Limb (tissue), 2 donors: ENCODE measurements around the gene DCAF11.

ENCODE experiments used
- DNase-seq, 2 donors: peaks; one replicate each; pipeline ENCODE4 v3.0.0-alpha.2; 2016; ENCODE audit errors: extremely low spot score in 2 of 2

The DCAF11 gene

GRCh38 chr14:24121210-24121609, 6.6 kb downstream of the DCAF11 start:
- DNase-seq: no peak

DNA sequence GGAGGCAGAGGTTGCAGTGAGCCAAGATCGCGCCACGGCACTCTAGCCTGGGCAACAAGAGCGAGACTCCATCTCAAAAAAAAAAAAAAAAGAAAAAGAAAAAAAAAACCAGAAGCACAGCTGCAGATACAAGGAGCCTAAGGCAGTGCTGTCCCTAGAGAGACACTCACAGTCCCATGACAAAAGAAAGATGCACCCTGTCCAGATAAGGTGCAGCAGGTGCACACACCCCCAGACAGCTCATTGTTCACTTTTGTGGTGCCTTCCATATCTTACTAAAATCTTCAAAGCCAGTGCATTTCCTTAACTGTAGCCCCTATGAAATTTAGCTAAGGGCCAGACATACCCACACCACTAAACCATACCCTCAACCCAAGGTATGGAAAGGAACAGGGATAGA, 7.8 kb downstream of the DCAF11 start:
- DNase-seq: no peak

DNA sequence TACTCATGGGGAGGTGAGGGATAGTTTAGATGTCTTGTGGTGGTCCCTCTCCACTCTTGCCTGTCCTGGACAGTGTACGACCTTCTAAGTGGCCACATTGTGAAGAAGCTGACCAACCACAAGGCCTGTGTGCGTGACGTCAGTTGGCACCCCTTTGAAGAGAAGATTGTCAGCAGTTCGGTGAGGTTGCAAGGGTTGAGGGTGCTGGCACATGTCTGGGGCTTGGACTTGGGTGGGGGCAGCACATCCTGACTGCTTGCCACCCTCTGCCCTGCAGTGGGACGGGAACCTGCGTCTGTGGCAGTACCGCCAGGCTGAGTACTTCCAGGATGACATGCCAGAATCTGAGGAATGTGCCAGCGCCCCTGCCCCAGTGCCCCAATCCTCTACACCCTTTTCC, 8.3 kb downstream of the DCAF11 start:
- no peak for DNase-seq

DNA sequence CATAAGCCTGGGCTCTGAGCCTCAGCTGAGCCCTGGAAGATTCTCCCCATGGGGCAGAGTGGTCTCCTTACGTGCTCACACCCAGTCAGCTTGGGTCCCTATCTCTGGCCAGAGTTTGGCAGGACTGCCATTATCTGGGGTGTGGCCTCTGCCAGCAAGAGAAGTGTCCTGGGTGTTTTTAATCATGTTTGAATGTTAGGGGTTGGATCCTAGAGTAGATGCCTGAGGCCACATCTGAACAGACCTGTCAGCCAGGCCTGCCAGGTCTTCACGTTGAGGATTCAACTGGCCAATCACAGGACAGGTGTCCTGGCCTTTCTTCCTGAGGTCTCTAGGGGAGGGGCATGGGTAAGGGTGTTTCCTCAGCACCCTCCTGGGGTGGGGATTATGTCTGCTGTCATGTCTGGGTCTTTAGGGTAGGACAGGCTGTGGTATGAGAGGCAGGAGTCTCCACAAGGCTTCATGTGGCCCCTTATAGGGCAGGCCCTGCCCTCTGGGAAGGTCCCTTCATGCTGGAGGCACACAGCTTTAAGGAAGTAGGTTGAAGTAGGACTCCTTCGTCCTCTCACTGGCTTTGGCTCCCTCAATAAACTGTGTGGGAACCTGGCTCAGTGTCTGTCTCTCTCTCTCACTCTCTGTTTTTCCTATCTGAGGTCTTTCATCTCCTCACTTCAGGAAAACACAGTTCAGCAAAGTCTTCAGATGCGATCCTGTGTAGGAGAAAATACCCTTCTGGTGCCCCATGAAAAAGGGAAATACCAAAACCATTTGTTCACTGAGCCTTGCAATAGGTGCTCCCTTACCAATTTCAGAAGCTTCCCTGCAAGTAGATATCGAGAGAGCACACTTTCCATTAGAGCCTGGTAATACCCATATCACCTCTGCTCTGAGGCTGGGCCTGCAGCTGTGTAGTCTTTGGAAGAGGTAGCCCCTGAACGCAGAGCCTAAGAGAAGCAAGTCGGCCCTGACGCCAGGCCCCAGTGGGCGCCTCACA, 9.1 kb downstream of the DCAF11 start:
- DNase-seq: no peak

DNA sequence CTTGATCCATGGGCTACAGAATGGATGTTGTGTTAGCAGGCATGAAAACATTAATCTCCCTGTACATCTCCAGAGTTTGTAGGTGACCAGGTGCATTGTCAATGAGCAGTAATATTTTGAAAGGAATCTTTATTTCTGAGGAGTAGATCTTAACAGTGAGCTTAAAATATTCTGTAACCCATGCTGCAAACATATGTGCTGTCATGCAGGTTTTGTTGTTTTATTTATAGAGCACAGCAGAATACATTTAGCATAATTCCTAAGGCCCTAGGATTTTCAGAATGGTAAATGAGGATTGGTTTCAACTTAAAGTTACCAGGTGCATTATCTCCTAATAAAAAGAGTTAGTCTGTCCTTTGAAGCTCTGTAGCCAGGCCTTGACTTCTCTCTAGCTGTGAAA, 12.4 kb downstream of the DCAF11 start:
- DNase-seq: no peak

GRCh38 chr14:24127673-24128072, 13.1 kb downstream of the DCAF11 start:
- no peak for DNase-seq

GRCh38 chr14:24129410-24129998, 14.9 kb downstream of the DCAF11 start:
- DNase-seq: no peak

DNA sequence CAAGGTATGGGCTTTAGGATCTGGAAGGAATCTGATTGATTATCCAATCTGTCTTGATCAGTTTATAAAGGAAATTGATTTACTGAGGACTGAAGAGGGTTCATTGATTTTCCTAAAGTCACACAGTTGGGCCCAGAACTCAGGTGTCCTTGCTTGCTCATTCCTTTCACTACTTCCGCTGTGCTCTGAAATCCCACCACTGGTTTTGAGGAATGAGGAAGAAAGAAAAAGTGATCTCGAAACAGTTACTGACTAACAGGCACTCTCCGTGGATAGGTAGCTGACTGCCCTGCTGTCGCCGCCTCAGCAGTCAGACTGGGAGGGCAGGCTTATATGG, 15.8 kb downstream of the DCAF11 start, which contains the start of gene FITM1:
Gene FITM1, plus strand, starts transcription at position 280 of the 337 bp plus-strand sequence. CDS start 905 bp downstream, outside the sequence.
- DNase-seq: no peak

- peak; percentile 47 to 63 for DNase-seq
Measured at GRCh38 chr14:24130717-24131548, 16.4 kb downstream of the DCAF11 start.

- no peak for DNase-seq
Measured at GRCh38 chr14:24131549-24131966, 17.0 kb downstream of the DCAF11 start.

- DNase-seq: no peak
Measured at GRCh38 chr14:24132061-24132685, 17.6 kb downstream of the DCAF11 start.

DNA sequence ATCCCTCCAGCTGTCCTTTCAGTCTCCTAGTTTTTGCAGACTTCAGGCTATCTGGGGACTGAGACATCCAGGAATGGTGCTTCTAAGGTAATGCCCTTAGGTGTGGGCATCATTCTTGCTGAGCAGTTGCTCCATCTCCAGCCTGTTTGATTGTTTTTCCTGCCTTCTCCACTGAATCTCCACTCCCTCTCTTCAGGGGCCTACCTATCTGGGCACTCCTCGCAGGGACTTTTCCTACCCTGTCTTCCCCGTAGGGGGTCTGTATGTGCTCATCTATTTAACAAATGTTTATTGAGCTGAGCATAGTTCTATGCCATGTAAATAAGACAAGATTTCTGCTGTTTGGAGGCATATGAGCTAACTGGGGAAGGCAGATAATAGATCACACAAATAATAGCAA, 18.4 kb downstream of the DCAF11 start:
- DNase-seq: no peak

- DNase-seq: no peak
Measured at GRCh38 chr14:24133735-24134134, 19.2 kb downstream of the DCAF11 start.

GRCh38 chr14:24135584-24135833, 20.9 kb downstream of the DCAF11 start:
- no peak for DNase-seq

GRCh38 chr14:24135834-24136683, 21.5 kb downstream of the DCAF11 start, which contains the start of gene PSME1:
TSS of gene PSME1 (plus strand) at chr14:24136194. CDS start at chr14:24136263, 69 bp downstream.
- peak; percentile 88 to 94 for DNase-seq

- no peak for DNase-seq
Measured at GRCh38 chr14:24136684-24137528, 22.3 kb downstream of the DCAF11 start.

- no peak for DNase-seq
Measured at GRCh38 chr14:24137529-24138395, 23.2 kb downstream of the DCAF11 start.

DNA sequence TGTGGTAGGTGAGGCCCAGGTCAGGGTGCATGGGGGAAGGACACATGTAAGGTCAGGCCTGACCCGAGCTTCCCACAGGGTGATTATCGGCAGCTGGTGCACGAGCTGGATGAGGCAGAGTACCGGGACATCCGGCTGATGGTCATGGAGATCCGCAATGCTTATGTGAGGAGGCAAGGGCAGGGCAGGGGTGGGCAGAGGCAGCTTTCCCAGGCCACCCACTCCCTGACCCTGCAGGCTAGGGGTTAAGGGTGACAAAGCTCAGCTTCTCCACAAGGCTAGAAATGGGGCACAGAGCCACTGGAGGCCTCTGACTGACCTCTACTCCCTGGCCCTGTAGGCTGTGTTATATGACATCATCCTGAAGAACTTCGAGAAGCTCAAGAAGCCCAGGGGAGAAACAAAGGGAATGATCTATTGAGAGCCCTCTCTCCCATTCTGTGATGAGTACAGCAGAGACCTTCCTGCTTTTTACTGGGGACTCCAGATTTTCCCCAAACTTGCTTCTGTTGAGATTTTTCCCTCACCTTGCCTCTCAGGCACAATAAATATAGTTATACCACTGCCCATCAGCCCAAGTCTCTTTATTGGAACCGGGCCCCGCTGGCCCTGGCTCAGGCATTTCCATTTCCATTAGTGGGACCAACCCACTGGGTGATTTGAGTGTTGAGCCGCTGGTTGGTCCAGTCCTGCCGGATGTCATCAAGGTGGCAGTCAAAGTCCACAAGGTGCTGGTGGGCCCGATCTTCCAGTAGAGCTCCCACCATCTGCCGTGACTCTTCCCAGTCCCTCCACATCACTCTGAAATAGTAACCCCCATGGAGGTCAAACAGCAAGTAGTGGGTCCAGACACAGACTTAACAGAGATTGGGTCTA, 24.1 kb downstream of the DCAF11 start:
- no peak for DNase-seq
